WTC11 (cell line): Measurements from ENCODE around the gene LTA. TPM values are rescaled to one million over a fixed set of nuclear protein-coding genes. Genes with fewer than 3 reads are reported as not detected.

Experiments
- ATAC-seq: fragments of 200-7000 bp; cut with Tn5 transposase; 2 replicates; pipeline ENCODE4 v1.10.0; 2021; ENCODE audit warnings: mild to moderate bottlenecking, moderate library complexity
- CTCF ChIA-PET: fragments of 300-600 bp; sonication (Branson Sonifier 250); formaldehyde crosslinking; loops from one replicate; lab custom pipeline; 2021; ENCODE audit warnings: antibody characterized with exemption; lab: Charles Lee
- POLR2A ChIA-PET: fragments of 350-600 bp; sonication (Branson Sonifier 250); formaldehyde crosslinking; loops from one replicate; lab custom pipeline; 2021; ENCODE audit warnings: antibody characterized with exemption; lab: Charles Lee
- DNase-seq: peaks from one replicate; pipeline ENCODE4 v3.0.0; 2021; ENCODE audit warnings: low spot score
- H3K27ac Mint-ChIP-seq: 2 replicates; pipeline ENCODE4 v1.8.0; 2021; ENCODE audit warnings: mixed read lengths
- H3K27me3 Mint-ChIP-seq: 2 replicates; pipeline ENCODE4 v1.8.0; 2021; ENCODE audit warnings: low read depth, mild to moderate bottlenecking, moderate library complexity, mixed read lengths
- H3K36me3 Mint-ChIP-seq: 2 replicates; pipeline ENCODE4 v1.8.0; 2021; ENCODE audit warnings: mixed read lengths
- H3K4me1 Mint-ChIP-seq: 2 replicates; pipeline ENCODE4 v1.8.0; 2022; ENCODE audit warnings: mixed read lengths
- H3K4me3 Mint-ChIP-seq: 2 replicates; pipeline ENCODE4 v1.8.0; 2021; ENCODE audit warnings: mild to moderate bottlenecking, moderate library complexity, mixed read lengths
- H3K9me3 Mint-ChIP-seq: 2 replicates; pipeline ENCODE4 v1.8.0; 2021; ENCODE audit warnings: mixed read lengths
- ARID4B ChIP-seq: sonication (generic); formaldehyde crosslinking; IDR thresholded peaks from 2 replicates; pipeline ENCODE4 v1.8.0; 2023; ENCODE audit warnings: missing genetic modification reagents, mild to moderate bottlenecking, borderline replicate concordance
- CBFB ChIP-seq: sonication (generic); formaldehyde crosslinking; IDR thresholded peaks from 2 replicates; pipeline ENCODE4 v1.8.1; 2022; ENCODE audit warnings: mild to moderate bottlenecking, low read depth, missing genetic modification reagents
- CTCF ChIP-seq: fragments of 200-600 bp; IDR thresholded peaks from 2 replicates; pipeline ENCODE4 v1.8.0; 2022; ENCODE audit warnings: antibody characterized with exemption
- E2F4 ChIP-seq: sonication (generic); formaldehyde crosslinking; IDR thresholded peaks from 2 replicates; pipeline ENCODE4 v1.8.1; 2022; ENCODE audit warnings: low read depth, mild to moderate bottlenecking, moderate library complexity, missing genetic modification reagents, borderline replicate concordance
- E2F5 ChIP-seq: sonication (generic); formaldehyde crosslinking; IDR thresholded peaks from 2 replicates; pipeline ENCODE4 v1.8.1; 2022; ENCODE audit warnings: mild to moderate bottlenecking, moderate library complexity, missing genetic modification reagents
- GABPB1 ChIP-seq: sonication (generic); formaldehyde crosslinking; IDR thresholded peaks from 2 replicates; pipeline ENCODE4 v1.8.1; 2023; ENCODE audit warnings: mild to moderate bottlenecking, missing genetic modification reagents
- JAZF1 ChIP-seq: fragments of 250-450 bp; sonication (Bioruptor Pico); IDR thresholded peaks from 2 replicates; pipeline ENCODE4 v1.9.0; 2021; ENCODE audit warnings: moderate library complexity, mild to moderate bottlenecking, inconsistent platforms
- STAT6 ChIP-seq: sonication (generic); formaldehyde crosslinking; conservative IDR thresholded peaks from 2 replicates; pipeline ENCODE4 v1.8.1; 2023; ENCODE audit warnings: mild to moderate bottlenecking, low read depth, missing genetic modification reagents, moderate library complexity
- ZBTB21 ChIP-seq: sonication (generic); formaldehyde crosslinking; IDR thresholded peaks from 2 replicates; pipeline ENCODE4 v1.8.1; 2023; ENCODE audit warnings: mild to moderate bottlenecking, missing genetic modification reagents, borderline replicate concordance
- ZNF219 ChIP-seq: sonication (generic); formaldehyde crosslinking; IDR thresholded peaks from 2 replicates; pipeline ENCODE4 v1.8.0; 2023; ENCODE audit warnings: missing genetic modification reagents, mild to moderate bottlenecking, borderline replicate concordance
- total RNA-seq: library from RNA; stranded (reverse); gene quantifications from 3 replicates; pipeline ENCODE4 v1.2.3, GENCODE V29; 2021
- TF ChIP-seq, protein P1 (sequence below): sonication (generic); formaldehyde crosslinking; IDR thresholded peaks from 2 replicates; pipeline ENCODE4 v1.8.1; 2023; ENCODE audit warnings: mild to moderate bottlenecking, missing genetic modification reagents, moderate library complexity
- TF ChIP-seq, protein P2 (sequence below): sonication (generic); formaldehyde crosslinking; IDR thresholded peaks from 2 replicates; pipeline ENCODE4 v1.8.1; 2022; ENCODE audit warnings: missing genetic modification reagents, borderline replicate concordance
- TF ChIP-seq, protein P3 (sequence below): sonication (generic); formaldehyde crosslinking; IDR thresholded peaks from 2 replicates; pipeline ENCODE4 v1.8.0; 2023; ENCODE audit warnings: mild to moderate bottlenecking, missing genetic modification reagents
- TF ChIP-seq, protein P4 (sequence below): sonication (generic); formaldehyde crosslinking; IDR thresholded peaks from 2 replicates; pipeline ENCODE4 v1.8.1; 2023; ENCODE audit warnings: mild to moderate bottlenecking, missing genetic modification reagents

LTA gene
- total RNA-seq, 1 experiment from 2014 or later: 0.46 TPM

DNA sequence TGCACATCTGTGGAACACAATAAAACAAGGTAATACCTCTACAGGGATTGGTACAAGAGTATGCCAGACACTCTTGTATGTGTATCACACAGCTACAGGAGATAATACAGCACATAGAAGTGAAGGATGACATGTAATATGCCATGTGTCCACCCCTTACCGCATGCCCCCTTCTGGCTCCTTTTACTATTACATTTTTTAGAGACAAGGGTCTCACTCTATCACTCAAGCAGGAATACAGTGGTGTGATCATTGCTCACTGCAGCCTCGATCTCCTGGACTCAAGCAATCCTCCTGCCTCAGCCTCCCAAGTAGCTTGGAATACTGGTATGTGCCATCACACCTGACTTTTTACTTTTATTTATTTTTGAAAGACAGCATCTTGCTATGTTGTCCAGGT is 24.9 kb downstream of the LTA start:
- ATAC-seq (peak; percentile 49), DNase-seq (no peak)
- TF ChIP-seq JAZF1 (no peak), CTCF (peak; percentile 48)
- Mint-ChIP-seq H3K27me3 (no peaks in the 10 kb centered on the region), H3K36me3 (no peaks in the 10 kb centered on the region), H3K27ac (no peak overlapping the region), H3K4me3 (no peak overlapping the region), H3K4me1 (peaks cover 17% of the 10 kb centered on the region), H3K9me3 (no peaks in the 10 kb centered on the region)
- ChIA-PET CTCF (interaction anchor here (0.5 to 11.6 kb wide), 13 partner anchors 8 to 172 kb away, joined by 3 to 319 read pairs (median 8); partner anchors contain the start of genes ATP6V1G2, LST1, LTB and LY6G5B), POLR2A (no interaction called here)

DNA sequence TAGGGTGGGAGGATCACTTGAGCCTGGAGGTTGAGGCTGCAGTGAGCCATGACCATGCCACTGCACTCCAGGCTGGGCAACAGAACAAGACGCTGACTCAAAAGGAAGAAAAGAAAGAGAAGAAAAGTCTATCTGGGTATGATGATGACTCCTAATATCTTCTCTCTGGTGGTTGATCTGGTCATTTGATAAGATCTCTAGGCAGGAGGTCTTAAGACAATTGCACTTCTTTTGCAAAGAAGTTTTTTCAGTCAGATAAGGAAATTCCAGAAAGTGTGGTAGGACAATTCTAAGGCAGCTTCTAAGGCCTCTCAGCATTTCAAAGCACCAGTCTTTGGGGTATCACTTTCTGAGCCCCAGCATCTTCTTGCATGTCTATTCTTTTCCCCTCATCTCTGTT is 35.2 kb downstream of the LTA start:
- Mint-ChIP-seq H3K27me3 (peaks cover 6% of the 10 kb centered on the region; the same call in 1 of the 2 replicates), H3K27ac (no peak overlapping the region), H3K9me3 (no peaks in the 10 kb centered on the region), H3K36me3 (no peaks in the 10 kb centered on the region), H3K4me3 (no peak overlapping the region), H3K4me1 (peaks cover 6% of the 10 kb centered on the region)
- DNase-seq (no peak), ATAC-seq (no peak)
- ChIA-PET POLR2A (no interaction called here), CTCF (interaction anchor here (0.6 to 1.7 kb wide), 3 partner anchors 9 to 56 kb away, joined by 3 to 6 read pairs (median 5); no protein-coding TSS in a partner anchor)
- TF ChIP-seq, protein P1, sequence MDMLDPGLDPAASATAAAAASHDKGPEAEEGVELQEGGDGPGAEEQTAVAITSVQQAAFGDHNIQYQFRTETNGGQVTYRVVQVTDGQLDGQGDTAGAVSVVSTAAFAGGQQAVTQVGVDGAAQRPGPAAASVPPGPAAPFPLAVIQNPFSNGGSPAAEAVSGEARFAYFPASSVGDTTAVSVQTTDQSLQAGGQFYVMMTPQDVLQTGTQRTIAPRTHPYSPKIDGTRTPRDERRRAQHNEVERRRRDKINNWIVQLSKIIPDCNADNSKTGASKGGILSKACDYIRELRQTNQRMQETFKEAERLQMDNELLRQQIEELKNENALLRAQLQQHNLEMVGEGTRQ (CRISPR knock-in tag): no peak
- TF ChIP-seq, protein P2, sequence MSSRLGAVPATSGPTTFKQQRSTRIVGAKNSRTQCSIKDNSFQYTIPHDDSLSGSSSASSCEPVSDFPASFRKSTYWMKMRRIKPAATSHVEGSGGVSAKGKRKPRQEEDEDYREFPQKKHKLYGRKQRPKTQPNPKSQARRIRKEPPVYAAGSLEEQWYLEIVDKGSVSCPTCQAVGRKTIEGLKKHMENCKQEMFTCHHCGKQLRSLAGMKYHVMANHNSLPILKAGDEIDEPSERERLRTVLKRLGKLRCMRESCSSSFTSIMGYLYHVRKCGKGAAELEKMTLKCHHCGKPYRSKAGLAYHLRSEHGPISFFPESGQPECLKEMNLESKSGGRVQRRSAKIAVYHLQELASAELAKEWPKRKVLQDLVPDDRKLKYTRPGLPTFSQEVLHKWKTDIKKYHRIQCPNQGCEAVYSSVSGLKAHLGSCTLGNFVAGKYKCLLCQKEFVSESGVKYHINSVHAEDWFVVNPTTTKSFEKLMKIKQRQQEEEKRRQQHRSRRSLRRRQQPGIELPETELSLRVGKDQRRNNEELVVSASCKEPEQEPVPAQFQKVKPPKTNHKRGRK (CRISPR knock-in tag): no peak
- no peak for TF ChIP-seq E2F4 (CRISPR knock-in tag)
- TF ChIP-seq, protein P3, sequence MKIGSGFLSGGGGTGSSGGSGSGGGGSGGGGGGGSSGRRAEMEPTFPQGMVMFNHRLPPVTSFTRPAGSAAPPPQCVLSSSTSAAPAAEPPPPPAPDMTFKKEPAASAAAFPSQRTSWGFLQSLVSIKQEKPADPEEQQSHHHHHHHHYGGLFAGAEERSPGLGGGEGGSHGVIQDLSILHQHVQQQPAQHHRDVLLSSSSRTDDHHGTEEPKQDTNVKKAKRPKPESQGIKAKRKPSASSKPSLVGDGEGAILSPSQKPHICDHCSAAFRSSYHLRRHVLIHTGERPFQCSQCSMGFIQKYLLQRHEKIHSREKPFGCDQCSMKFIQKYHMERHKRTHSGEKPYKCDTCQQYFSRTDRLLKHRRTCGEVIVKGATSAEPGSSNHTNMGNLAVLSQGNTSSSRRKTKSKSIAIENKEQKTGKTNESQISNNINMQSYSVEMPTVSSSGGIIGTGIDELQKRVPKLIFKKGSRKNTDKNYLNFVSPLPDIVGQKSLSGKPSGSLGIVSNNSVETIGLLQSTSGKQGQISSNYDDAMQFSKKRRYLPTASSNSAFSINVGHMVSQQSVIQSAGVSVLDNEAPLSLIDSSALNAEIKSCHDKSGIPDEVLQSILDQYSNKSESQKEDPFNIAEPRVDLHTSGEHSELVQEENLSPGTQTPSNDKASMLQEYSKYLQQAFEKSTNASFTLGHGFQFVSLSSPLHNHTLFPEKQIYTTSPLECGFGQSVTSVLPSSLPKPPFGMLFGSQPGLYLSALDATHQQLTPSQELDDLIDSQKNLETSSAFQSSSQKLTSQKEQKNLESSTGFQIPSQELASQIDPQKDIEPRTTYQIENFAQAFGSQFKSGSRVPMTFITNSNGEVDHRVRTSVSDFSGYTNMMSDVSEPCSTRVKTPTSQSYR (CRISPR knock-in tag): no peak
- no peak for TF ChIP-seq ZBTB21 (CRISPR knock-in tag)
- no peak for TF ChIP-seq JAZF1
- no peak for TF ChIP-seq GABPB1 (CRISPR knock-in tag)
- TF ChIP-seq, protein P4, sequence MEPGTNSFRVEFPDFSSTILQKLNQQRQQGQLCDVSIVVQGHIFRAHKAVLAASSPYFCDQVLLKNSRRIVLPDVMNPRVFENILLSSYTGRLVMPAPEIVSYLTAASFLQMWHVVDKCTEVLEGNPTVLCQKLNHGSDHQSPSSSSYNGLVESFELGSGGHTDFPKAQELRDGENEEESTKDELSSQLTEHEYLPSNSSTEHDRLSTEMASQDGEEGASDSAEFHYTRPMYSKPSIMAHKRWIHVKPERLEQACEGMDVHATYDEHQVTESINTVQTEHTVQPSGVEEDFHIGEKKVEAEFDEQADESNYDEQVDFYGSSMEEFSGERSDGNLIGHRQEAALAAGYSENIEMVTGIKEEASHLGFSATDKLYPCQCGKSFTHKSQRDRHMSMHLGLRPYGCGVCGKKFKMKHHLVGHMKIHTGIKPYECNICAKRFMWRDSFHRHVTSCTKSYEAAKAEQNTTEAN: no peak
- TF ChIP-seq E2F5 (CRISPR knock-in tag): no peak
- no peak for TF ChIP-seq ZNF219 (CRISPR knock-in tag)
- no peak for TF ChIP-seq ARID4B (CRISPR knock-in tag)
- no peak for TF ChIP-seq STAT6 (CRISPR knock-in tag)
- no peak for TF ChIP-seq CBFB
